Keratinocyte (primary cell): ENCODE measurements around the gene DPP3. TPM values are rescaled to one million over a fixed set of nuclear protein-coding genes. Genes with fewer than 3 reads are reported as not detected.

Experiments
- DNase-seq: peaks from one replicate; pipeline ENCODE4 v3.0.0-alpha.2; 2011; ENCODE audit warnings: low read depth, missing footprints, low spot score
- FAIRE-seq: peaks from 2 replicates; lab custom pipeline; 2011; peaks lifted over from hg19 to GRCh38; lab: Jason Lieb, UNC
- H2AFZ ChIP-seq: 2 replicates; pipeline ENCODE4 v1.6.0; 2012; ENCODE audit warnings: low read length, control low read depth, inconsistent platforms; ENCODE audit not compliant: control insufficient read depth
- H3K27ac ChIP-seq: 2 replicates; pipeline ENCODE4 v1.5.1; 2011; ENCODE audit warnings: low read length; ENCODE audit not compliant: control insufficient read depth, insufficient read depth
- H3K27me3 ChIP-seq: 3 replicates; pipeline ENCODE4 v1.6.0; 2011; ENCODE audit warnings: low read length; ENCODE audit not compliant: control insufficient read depth, insufficient read depth; ENCODE audit errors: extremely low read depth
- H3K36me3 ChIP-seq, 2 experiments: 2 replicates in 1 of 2; 3 replicates in 1 of 2; pipeline ENCODE4 v1.5.1; 2011; ENCODE audit warnings: low read length in 2 of 2, mild to moderate bottlenecking in 1 of 2; ENCODE audit not compliant: control insufficient read depth in 2 of 2, insufficient read depth in 2 of 2; ENCODE audit errors: extremely low read depth in 1 of 2
- H3K4me1 ChIP-seq: 3 replicates; pipeline ENCODE4 v1.5.1; 2011; ENCODE audit warnings: low read length; ENCODE audit not compliant: control insufficient read depth, insufficient read depth; ENCODE audit errors: extremely low read depth
- H3K4me2 ChIP-seq: 3 replicates; pipeline ENCODE4 v1.6.0; 2011; ENCODE audit warnings: low read depth, low read length; ENCODE audit not compliant: control insufficient read depth, insufficient read depth; ENCODE audit errors: extremely low read depth
- H3K4me3 ChIP-seq, 3 experiments: fragments of 200-600 bp in 1 of 3; sonication (generic) in 1 of 3; 2 replicates in 2 of 3; 3 replicates in 1 of 3; pipeline ENCODE4 v1.5.1; 2011 to 2016; ENCODE audit warnings: low read length in 3 of 3, mild to moderate bottlenecking in 3 of 3, control low read depth in 2 of 3, inconsistent platforms in 1 of 3, low read depth in 1 of 3, mixed read lengths in 1 of 3, mixed run types in 1 of 3, moderate library complexity in 1 of 3; ENCODE audit not compliant: control insufficient read depth in 2 of 3, insufficient read depth in 2 of 3; ENCODE audit errors: extremely low read depth in 1 of 3
- H3K79me2 ChIP-seq: 2 replicates; pipeline ENCODE4 v1.6.0; 2012; ENCODE audit warnings: low read length; ENCODE audit not compliant: control insufficient read depth, insufficient read depth
- H3K9ac ChIP-seq: 3 replicates; pipeline ENCODE4 v1.6.0; 2011; ENCODE audit warnings: low read length; ENCODE audit not compliant: control insufficient read depth, insufficient read depth; ENCODE audit errors: extremely low read depth
- H3K9me1 ChIP-seq: 3 replicates; pipeline ENCODE4 v1.6.0; 2011; ENCODE audit warnings: low read length; ENCODE audit not compliant: control insufficient read depth, insufficient read depth; ENCODE audit errors: extremely low read depth
- H3K9me3 ChIP-seq: 2 replicates; pipeline ENCODE4 v1.5.1; 2012; ENCODE audit warnings: low read depth, low read length; ENCODE audit not compliant: control insufficient read depth
- H4K20me1 ChIP-seq: 3 replicates; pipeline ENCODE4 v1.6.0; 2011; ENCODE audit warnings: low read length; ENCODE audit not compliant: control insufficient read depth, insufficient read depth; ENCODE audit errors: extremely low read depth
- EZH2 ChIP-seq: IDR thresholded peaks from one replicate; pipeline ENCODE4 v1.6.1; 2012; ENCODE audit warnings: inconsistent platforms, mild to moderate bottlenecking, low read length, moderate library complexity
- dilution Hi-C: fragments of 300-500 bp; cut with MboI; formaldehyde crosslinking; loops from one replicate; pipeline ENCODE4 v1.7.0; 2020; ENCODE audit warnings: low sequenced_read_pairs; ENCODE audit not compliant: extremely low pct_ligation_motif_present
- polyA plus RNA-seq, 5 experiments: library from polyadenylated mRNA; depleted of rRNA in 3 of 5; stranded (reverse) in 3 of 5; stranded (forward) in 1 of 5; unstranded in 1 of 5; fragments of >200 nt; gene quantifications; 1 replicate in 1 of 5; 2 replicates in 3 of 5; 3 replicates in 1 of 5; pipeline versions ENCODE4 v1.2.1 to v1.2.3, GENCODE V29; 2011 to 2012; ENCODE audit warnings: missing spikeins in 2 of 5, low read depth in 1 of 5, low replicate concordance in 1 of 5
- TF ChIP-seq, protein P1 (sequence below), 3 experiments: IDR thresholded peaks in 1 of 3; conservative IDR thresholded peaks in 1 of 3; optimal IDR thresholded peaks in 1 of 3; 2 replicates in 2 of 3; 3 replicates in 1 of 3; pipeline versions ENCODE3 to v1.5.1; 2011; ENCODE audit warnings: low read length in 3 of 3, mild to moderate bottlenecking in 3 of 3, moderate library complexity in 2 of 3, control low read depth in 1 of 3, inconsistent platforms in 1 of 3; ENCODE audit not compliant: insufficient read depth in 2 of 3; ENCODE audit errors: extremely low read depth in 1 of 3

DPP3 gene
- polyA plus RNA-seq, 1 donor (not counting 4 experiments of a cell fraction or from before 2014, with no cell fraction given) = 57.9 TPM

DNA sequence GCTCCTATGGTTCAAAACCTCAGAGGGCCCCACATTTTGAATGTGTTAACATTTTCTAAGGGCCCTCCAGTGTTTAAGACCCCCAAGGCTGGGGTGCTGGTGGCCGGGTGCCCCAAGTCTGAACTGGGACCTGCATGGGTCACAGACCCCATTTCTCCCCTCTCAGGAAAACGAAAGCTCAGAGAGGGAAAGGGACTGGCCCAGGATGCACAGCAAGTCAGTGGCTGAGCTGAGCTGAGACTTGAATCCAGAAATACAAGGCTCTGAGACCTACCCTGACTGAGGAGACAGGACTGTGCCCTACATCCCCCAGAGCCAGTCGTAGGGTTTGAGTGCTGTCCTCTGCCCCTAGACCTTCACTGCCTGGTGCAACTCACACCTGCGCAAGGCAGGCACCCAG lies 70.7 kb downstream of the DPP3 start:
- no peaks in the 10 kb centered on the region for H3K9me1 ChIP-seq
- peaks cover 4% of the 10 kb centered on the region for H3K4me1 ChIP-seq
- no peaks in the 10 kb centered on the region for H4K20me1 ChIP-seq
- no peaks in the 10 kb centered on the region for H3K9me3 ChIP-seq
- dilution Hi-C loops = no loop called here
- no peak overlapping the region for H3K4me3 ChIP-seq
- no peak for DNase-seq
- H3K79me2 ChIP-seq = no peaks in the 10 kb centered on the region
- peaks cover 19% of the 10 kb centered on the region for H3K27me3 ChIP-seq
- FAIRE-seq = no peak
- H3K4me2 ChIP-seq = no peak overlapping the region
- H3K27ac ChIP-seq = no peak overlapping the region
- no peaks in the 10 kb centered on the region for H3K36me3 ChIP-seq
- H2AFZ ChIP-seq = no peak overlapping the region
- no peak overlapping the region for H3K9ac ChIP-seq
- TF ChIP-seq, protein P1, sequence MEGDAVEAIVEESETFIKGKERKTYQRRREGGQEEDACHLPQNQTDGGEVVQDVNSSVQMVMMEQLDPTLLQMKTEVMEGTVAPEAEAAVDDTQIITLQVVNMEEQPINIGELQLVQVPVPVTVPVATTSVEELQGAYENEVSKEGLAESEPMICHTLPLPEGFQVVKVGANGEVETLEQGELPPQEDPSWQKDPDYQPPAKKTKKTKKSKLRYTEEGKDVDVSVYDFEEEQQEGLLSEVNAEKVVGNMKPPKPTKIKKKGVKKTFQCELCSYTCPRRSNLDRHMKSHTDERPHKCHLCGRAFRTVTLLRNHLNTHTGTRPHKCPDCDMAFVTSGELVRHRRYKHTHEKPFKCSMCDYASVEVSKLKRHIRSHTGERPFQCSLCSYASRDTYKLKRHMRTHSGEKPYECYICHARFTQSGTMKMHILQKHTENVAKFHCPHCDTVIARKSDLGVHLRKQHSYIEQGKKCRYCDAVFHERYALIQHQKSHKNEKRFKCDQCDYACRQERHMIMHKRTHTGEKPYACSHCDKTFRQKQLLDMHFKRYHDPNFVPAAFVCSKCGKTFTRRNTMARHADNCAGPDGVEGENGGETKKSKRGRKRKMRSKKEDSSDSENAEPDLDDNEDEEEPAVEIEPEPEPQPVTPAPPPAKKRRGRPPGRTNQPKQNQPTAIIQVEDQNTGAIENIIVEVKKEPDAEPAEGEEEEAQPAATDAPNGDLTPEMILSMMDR (optimal IDR thresholded peaks at IDR 0.05 in 1 of 3, IDR thresholded peaks at IDR 0.05 in 1 of 3, conservative IDR thresholded peaks at IDR 0.05 in 1 of 3; ENCODE audit: extremely low read depth in 1 of 3, insufficient read depth in 2 of 3, low read length in 3 of 3) = no peak
- no peak for TF ChIP-seq EZH2

DNA sequence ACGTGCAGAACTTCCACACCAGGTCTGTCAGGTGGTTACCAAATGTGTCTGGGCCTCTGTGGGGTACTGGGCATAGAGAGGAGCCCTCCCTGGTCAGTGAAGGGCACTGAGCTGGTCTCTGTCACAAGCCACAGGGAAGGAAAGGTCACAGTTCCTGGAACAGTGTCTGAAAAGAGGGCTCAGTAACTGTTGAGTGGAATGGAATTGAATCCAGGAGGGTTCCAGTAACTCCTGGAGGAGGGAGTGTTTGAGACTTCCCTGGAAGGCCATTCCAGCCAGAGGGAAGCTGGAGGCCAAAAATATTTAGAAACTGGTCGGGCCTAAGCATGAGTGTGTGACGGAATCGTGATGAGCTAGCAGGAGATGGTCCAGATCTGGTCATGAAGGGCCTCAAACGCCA lies 74.4 kb downstream of the DPP3 start:
- TF ChIP-seq, protein P1 (optimal IDR thresholded peaks at IDR 0.05 in 1 of 3, IDR thresholded peaks at IDR 0.05 in 1 of 3, conservative IDR thresholded peaks at IDR 0.05 in 1 of 3; ENCODE audit: extremely low read depth in 1 of 3, insufficient read depth in 2 of 3, low read length in 3 of 3) = no peak
- TF ChIP-seq EZH2 = no peak
- H4K20me1 ChIP-seq = no peaks in the 10 kb centered on the region
- H3K9ac ChIP-seq = no peak overlapping the region
- H3K4me1 ChIP-seq = no peaks in the 10 kb centered on the region
- H3K27ac ChIP-seq = no peak overlapping the region
- peaks cover 16% of the 10 kb centered on the region for H3K27me3 ChIP-seq
- H2AFZ ChIP-seq = no peak overlapping the region
- DNase-seq (no peak), FAIRE-seq (no peak)
- H3K9me1 ChIP-seq = no peaks in the 10 kb centered on the region
- dilution Hi-C loops = no loop called here
- H3K9me3 ChIP-seq = no peaks in the 10 kb centered on the region
- no peaks in the 10 kb centered on the region for H3K36me3 ChIP-seq
- H3K4me2 ChIP-seq = no peak overlapping the region
- no peak overlapping the region for H3K4me3 ChIP-seq
- no peaks in the 10 kb centered on the region for H3K79me2 ChIP-seq
